ENCODE measurements around the gene FUCA1. TPM values are rescaled to one million over a fixed set of nuclear protein-coding genes. Genes with fewer than 3 reads are reported as not detected.

Gene FUCA1
- total RNA-seq, 2 donors from 2014 or later: 21.3 to 27.0 TPM

DNA sequence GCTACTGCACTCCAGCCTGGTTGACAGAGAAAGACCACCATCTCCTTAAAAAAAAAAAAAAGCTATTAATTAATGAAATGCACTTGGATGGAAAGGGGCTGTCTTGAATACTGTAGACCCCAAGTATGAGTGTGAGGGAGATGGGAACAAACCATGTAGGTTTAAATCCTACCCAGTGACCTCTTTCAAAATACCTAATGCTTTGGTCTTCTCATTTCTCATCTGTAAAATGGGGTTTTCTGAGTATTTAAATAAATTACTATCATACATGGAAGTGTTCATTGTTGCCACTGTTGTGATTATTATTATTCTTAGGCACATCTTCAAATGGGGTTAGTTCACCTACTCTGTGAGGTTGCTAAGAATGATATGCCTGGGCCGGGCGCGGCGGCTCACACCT is 17.1 kb upstream of the FUCA1 start:
- ATAC-seq: no peak

DNA sequence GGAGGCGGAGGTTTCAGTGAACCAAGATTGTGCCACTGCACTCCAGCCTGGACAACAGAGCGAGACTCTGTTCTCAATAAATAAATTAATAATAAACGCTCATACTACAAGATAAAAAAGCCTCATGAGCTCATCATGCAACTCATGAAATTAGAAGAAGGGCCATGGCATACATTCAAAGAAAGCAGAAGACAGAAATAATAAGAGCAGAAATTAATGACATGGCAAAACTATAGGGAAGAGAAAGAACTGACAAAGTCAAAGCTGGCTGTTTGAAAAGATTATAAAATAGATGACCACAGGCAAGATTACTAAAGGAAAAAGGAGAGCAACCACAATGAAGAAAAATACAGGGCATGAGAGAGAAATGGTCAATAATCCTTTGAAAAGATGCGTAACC is 14.7 kb upstream of the FUCA1 start:
- 64 to 67% methylated on average over 4 of the region's 4 CpGs for WGBS, 2 donors
- no peak for ATAC-seq
- Histone ChIP-seq H3K4me3 (no peak overlapping the region), H3K36me3 (replicated peaks in 1 of 2; ENCODE audit: insufficient read depth in 1 of 2, low read depth in 2 of 2) (no peaks in the 10 kb centered on the region), H3K9me3 (peaks cover 0 to 14% (median 0%) of the 10 kb centered on the region in 3 donors), H3K4me1 (no peaks in the 10 kb centered on the region), H3K27me3 (no peaks in the 10 kb centered on the region), H3K27ac (no peak overlapping the region)
- intact Hi-C loops (cut with DNase I): no loop called here
- DNase-seq: no peak
- TF ChIP-seq POLR2A (IDR thresholded peaks at IDR 0.05): no peak
- TF ChIP-seq, protein P1, sequence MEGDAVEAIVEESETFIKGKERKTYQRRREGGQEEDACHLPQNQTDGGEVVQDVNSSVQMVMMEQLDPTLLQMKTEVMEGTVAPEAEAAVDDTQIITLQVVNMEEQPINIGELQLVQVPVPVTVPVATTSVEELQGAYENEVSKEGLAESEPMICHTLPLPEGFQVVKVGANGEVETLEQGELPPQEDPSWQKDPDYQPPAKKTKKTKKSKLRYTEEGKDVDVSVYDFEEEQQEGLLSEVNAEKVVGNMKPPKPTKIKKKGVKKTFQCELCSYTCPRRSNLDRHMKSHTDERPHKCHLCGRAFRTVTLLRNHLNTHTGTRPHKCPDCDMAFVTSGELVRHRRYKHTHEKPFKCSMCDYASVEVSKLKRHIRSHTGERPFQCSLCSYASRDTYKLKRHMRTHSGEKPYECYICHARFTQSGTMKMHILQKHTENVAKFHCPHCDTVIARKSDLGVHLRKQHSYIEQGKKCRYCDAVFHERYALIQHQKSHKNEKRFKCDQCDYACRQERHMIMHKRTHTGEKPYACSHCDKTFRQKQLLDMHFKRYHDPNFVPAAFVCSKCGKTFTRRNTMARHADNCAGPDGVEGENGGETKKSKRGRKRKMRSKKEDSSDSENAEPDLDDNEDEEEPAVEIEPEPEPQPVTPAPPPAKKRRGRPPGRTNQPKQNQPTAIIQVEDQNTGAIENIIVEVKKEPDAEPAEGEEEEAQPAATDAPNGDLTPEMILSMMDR (IDR thresholded peaks at IDR 0.05): no peak

More for the DNA sequence above, 17.1 kb upstream of the FUCA1 start:
- Histone ChIP-seq H3K4me3 (no peak overlapping the region), H3K4me1 (no peaks in the 10 kb centered on the region), H3K36me3 (replicated peaks in 1 of 2; ENCODE audit: insufficient read depth in 1 of 2, low read depth in 2 of 2) (no peaks in the 10 kb centered on the region), H3K27ac (no peak overlapping the region), H3K9me3 (no peaks in the 10 kb centered on the region), H3K27me3 (no peaks in the 10 kb centered on the region)
- no peak for DNase-seq
- intact Hi-C loops (cut with DNase I): no loop called here
- 70 to 81% methylated on average over 4 of the region's 4 CpGs for WGBS, 2 donors
- TF ChIP-seq POLR2A (IDR thresholded peaks at IDR 0.05): no peak
- TF ChIP-seq, protein P1 (IDR thresholded peaks at IDR 0.05): no peak

DNA sequence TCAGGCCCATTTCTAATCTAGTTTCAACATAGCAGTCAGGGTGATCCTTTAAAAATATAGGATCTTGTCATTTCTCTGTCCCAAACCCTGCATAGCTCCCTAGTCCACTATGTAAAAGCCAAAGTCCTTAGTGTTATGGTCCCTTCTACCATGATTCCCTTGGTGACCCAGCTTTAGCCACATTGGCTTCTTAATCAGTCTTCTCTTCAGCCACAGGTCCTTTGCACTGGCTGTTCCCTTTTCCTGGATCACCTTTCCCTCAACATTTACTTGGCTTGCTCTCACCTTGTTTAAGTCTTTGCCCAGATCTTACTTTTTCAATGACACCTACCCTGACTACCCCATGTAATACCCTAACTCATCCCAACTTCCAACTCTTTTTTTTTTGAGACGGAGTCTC is 11.7 kb upstream of the FUCA1 start:
- ATAC-seq (no peak), DNase-seq (no peak)
- Histone ChIP-seq H3K4me1 (no peaks in the 10 kb centered on the region), H3K4me3 (no peak overlapping the region), H3K27ac (no peak overlapping the region), H3K9me3 (peaks cover 0 to 14% (median 0%) of the 10 kb centered on the region in 3 donors), H3K36me3 (replicated peaks in 1 of 2; ENCODE audit: insufficient read depth in 1 of 2, low read depth in 2 of 2) (no peaks in the 10 kb centered on the region), H3K27me3 (no peaks in the 10 kb centered on the region)
- 91 to 100% methylated on average over 1 of the region's 1 CpG for WGBS, 2 donors
- intact Hi-C loops (cut with DNase I): no loop called here
- TF ChIP-seq POLR2A (IDR thresholded peaks at IDR 0.05): no peak
- TF ChIP-seq, protein P1 (IDR thresholded peaks at IDR 0.05): no peak

DNA sequence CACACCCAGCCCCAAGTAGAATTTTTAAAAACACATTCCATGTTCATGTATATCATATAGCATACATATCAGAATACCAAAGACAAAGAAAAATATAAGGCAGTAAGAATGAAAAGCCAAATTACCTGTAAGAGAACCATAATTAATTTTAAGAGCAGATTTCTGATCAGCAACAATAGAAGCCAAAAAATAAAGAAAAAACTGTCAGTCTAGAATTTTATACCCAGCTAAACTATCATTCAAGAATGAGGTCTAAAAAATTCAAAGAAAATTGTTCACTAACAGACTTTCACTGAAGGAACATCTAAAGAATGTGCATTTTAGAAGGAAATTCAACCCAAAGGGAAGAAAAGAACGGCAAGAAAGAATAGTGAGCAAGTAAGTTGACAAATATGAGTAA is 10.6 kb upstream of the FUCA1 start:
- no peak for DNase-seq
- WGBS, 2 donors: 52 to 72% methylated on average over 1 of the region's 1 CpG
- intact Hi-C loops (cut with DNase I): no loop called here

DNA sequence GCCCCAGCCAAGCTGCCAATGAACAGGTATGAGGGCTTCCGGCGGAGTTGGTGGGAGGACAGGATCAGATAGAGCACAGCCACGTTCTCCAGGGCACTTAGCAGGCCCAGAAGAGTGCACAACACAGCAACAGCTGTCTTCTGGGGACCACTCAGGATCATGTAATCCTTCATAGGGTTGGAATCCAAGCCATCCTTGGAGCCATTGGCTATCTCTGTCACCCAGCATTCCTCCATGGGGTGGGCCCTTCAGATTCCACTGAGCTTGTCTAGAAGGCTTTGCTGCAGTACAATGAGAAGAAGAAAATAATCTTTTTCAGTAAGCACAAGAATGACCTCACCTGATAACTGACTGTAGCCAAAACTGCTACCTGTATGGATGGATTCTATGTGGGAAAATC is 7.3 kb upstream of the FUCA1 start:
- TF ChIP-seq, protein P1 (IDR thresholded peaks at IDR 0.05): no peak
- no peak for TF ChIP-seq POLR2A (IDR thresholded peaks at IDR 0.05)
- intact Hi-C loops (cut with DNase I): no loop called here
- Histone ChIP-seq H3K27me3 (no peaks in the 10 kb centered on the region), H3K9me3 (peaks cover 0 to 14% (median 0%) of the 10 kb centered on the region in 3 donors), H3K27ac (no peak overlapping the region), H3K36me3 (replicated peaks in 1 of 2; ENCODE audit: insufficient read depth in 1 of 2, low read depth in 2 of 2) (no peaks in the 10 kb centered on the region), H3K4me1 (no peaks in the 10 kb centered on the region), H3K4me3 (no peak overlapping the region)
- DNase-seq (no peak), ATAC-seq (no peak)
- 82% methylated on average over 3 of the region's 3 CpGs; no CpG with 5 or more reads in 1 of the 2 donors for WGBS, 2 donors

More for the DNA sequence above, 10.6 kb upstream of the FUCA1 start:
- Histone ChIP-seq H3K4me3 (no peak overlapping the region), H3K36me3 (replicated peaks in 1 of 2; ENCODE audit: insufficient read depth in 1 of 2, low read depth in 2 of 2) (no peaks in the 10 kb centered on the region), H3K27ac (no peak overlapping the region), H3K9me3 (peaks cover 0 to 14% (median 0%) of the 10 kb centered on the region in 3 donors), H3K4me1 (no peaks in the 10 kb centered on the region), H3K27me3 (no peaks in the 10 kb centered on the region)
- no peak for ATAC-seq
- TF ChIP-seq POLR2A (IDR thresholded peaks at IDR 0.05): no peak
- TF ChIP-seq, protein P1 (IDR thresholded peaks at IDR 0.05): no peak
